T-helper 22 cell (primary cell): ENCODE results near the gene RFX3.

ENCODE experiments used
- DNase-seq: peaks from one replicate; pipeline ENCODE4 v3.0.0-alpha.2; 2020; ENCODE audit warnings: low read depth

RFX3 gene

DNA sequence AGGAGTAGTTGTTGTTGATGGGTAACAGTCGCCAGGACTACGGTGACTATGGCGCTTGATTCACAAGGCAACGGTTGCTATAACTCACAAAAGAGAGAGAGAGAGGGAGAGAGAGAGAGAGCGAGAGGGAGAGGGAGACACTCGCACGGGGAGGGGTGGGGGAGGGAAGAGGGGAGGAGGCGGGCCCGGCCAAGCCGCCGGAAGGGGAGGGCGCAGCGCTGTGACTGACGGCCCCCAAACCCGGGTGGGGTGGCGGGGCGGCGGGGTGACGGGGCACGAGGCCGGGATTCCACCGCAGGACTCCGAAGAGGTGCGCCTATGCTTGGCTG, at the start of gene RFX3:
RFX3 (minus strand) TSS at position 166 of the 329 bp plus-strand sequence. CDS start 130,413 bp downstream, outside the sequence.
- peak; percentile 92 for DNase-seq

GRCh38 chr9:3571500-3571899, 45.7 kb upstream of the RFX3 start:
- DNase-seq = no peak

DNA sequence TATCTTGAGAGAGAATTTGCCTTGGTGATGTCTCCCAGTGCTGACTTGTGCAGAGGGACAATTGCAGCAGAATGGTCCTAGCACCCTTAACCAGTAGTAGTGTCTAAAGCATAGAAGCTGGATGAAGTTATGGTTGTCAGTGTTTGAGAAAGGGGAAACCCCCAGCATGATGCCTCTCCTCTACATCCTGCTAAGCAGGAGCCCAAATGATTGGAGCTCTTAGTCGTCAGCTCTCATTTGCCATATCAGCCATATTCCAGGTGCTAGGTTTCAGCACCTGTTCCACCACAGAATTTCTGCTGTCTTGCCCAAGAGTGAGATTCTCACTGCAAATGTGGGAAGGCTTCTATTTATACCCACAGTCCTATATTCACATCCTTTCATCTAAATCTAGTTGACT, 43.7 kb upstream of the RFX3 start:
- DNase-seq = no peak

DNA sequence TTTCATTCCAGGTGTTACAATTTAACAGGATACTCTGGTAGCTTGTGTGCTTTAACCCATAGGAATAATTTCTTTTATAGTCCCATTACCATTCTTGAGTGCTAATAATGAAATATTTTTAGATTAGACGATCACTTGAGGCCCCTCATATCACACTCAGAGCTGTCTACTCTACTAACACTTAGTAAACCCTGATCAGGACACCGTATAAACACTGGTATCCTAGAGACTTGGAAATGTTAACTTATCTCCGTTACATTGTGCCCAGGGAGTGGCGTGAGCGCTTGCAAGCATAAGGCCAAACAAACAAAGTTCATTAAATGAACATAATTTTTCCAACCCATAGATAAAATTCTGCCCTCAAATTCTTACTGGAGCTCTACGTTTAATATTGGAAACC, 42.2 kb upstream of the RFX3 start:
- no peak for DNase-seq

DNA sequence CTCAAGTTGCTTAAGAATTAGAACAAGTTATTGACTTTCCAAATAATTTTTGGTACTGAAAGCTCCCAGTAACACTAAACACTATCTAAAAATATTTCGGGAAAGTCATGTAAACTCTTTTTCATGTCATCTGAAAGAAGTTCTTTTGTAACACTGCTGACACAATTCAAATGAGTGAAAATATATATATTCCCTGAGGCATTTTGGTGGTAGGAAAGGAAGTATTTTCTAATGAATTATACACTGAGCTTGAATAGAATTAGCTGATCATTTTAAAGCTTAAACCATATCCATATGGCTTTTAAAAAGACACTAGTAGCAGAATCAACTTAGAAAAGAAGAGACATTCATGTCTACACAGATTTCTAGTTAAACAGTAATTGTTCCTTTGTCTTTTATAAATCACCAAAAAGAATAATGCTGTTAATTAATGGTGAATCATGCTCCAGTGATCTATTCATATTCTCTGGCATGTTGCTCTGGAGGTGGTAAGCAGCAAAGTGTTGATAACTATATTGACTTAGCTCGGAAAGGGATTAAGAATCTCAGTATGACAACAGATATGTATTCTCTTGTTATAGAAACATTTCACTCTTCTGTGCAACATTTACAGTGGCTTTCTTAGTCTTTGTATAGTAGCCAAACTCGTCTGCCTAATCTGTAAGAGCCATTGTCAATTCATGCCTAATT, 27.4 kb upstream of the RFX3 start:
- no peak for DNase-seq

GRCh38 chr9:3549225-3549624, 23.4 kb upstream of the RFX3 start:
- DNase-seq = no peak

- DNase-seq = no peak
These were observed 22.8 kb upstream of the RFX3 start for GRCh38 chr9:3548648-3549047.

GRCh38 chr9:3541206-3541605, 15.4 kb upstream of the RFX3 start:
- DNase-seq = no peak

DNA sequence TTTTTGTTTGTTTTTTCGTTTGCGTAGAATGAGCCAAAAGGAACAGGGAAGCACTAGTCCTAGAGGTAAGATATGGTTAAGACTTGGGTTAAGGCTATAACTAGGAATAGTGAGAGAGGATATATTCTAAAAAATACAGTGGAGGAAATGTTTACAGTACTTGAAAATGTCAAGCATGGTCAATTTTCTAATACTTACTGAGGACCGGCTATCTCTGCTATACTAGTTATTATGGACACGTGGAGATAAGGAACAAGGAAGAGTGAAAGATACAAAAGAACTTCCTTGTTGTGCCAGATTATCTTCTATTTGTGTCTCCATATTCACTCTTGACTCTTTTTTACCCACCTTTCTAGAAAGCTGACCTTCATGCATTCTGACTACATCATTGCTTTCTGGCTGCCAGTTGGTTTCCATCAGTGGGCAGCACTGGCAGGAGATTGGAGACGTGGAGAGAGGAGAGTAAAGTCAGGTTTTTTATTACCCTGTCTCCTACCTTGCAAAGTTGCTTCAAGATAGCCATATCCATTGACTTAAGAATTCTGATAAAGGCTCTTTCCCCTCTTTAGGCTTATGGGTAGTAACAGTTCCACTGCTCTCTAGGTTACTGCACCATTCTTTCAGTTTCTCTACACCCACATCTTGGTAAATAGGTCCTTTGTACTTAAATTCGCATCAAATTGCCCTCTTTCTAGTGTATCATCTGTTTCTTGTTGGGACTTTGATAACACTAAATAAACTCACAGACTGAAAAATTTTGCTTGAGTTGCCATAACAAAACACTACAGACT, 9.0 kb upstream of the RFX3 start:
- no peak for DNase-seq

GRCh38 chr9:3532158-3532557, 6.4 kb upstream of the RFX3 start:
- no peak for DNase-seq

DNA sequence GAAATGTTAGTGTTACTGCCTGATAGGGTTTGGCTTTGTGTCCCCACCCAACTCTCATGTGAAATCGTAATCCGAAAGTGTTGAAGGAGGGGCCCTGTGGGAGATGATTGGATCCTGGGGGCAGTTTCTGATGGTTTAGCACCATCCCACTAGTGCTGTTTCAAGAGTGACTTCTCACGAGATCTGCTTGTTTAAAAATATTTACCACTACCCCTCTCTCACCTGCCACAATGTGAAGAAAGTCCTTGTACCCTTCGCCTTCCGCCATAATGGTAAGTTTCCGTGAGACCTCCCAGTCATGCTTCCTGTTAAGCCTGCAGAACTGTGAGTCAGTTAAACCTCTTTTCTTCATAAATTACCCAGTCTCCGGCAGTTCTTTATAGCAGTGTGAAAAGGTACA, 2.6 kb upstream of the RFX3 start:
- DNase-seq = peak; percentile 42

DNA sequence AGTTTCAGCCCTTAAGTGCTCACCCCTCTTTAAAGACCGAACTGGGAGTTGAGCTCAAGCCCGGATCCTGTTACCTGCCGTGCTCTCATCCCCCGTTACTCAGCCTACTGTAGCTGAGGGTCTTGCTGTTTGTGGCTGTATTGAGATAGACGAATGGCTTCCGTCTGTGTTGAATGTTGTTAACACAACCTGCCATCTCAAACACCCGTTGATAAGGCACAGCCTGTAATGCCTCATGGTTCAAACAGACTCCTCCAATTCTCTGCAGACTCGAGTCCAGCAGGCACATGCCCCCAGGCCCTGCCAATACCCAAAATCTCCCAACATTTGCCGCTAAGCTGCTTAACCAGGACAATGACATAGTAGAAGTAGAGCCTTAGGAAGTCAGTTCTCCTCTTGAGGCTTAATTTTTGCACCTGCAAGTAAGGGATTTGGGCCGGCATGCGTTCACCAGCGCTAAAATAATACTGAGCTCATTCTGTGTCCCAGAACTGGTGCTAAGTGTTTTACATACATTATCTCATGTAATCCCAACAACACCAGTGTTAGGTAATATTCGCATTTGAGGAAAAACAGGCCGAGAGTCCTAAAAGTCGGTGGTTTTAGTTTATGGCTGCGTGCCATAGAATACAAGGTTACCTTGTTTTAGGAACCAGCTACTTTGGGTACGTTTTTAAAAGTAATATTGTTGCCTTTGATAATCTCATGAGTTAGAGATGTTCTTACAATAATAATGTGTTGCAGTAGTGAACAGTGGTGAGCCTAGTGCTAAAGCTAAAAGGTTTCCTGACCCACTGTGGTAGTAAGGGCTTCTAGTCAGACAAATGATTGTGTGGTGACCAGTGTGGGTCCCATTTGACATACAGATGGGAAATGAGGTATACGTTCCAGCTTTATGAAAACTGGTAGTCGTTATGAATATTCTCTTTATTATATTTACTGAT, 1.5 kb upstream of the RFX3 start:
- DNase-seq = no peak

GRCh38 chr9:3526165-3526996, 580 bp upstream of the RFX3 start:
- peak; percentile 78 for DNase-seq

DNA sequence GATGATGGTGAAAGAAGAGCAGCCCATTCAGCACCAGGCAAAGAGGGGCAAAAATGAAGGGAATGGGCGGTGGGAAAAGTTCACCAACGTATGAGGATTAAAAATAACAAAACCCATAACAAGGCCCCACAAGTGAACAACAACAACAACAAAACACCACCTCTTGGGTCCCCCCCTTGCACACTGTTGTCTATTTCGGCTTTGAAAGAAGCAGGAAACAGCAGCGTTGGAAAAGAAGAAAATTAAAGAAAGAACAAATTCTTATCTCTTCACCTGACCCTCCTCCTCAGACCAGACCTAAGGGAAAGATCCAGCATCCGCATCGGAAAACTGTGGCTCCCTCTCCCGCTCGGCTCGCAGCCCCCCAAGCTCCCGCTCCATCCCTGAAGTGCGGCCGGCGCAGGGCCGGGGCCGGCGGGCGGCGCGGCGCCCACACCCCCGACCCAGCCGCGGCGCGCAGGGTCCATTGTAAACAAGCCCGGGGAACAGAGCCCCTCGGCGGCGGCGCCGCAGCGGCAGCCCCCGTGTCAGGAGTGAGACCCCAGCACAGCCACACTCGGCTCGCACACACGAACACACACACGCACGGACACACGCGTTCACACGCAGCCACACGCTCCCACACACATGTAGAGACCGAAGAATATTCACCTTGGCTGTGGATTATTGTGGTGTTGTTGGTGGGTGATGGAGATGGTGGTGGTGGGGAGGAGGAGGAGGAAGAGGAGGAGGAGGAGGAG, 535 bp downstream of the RFX3 start:
- no peak for DNase-seq

DNA sequence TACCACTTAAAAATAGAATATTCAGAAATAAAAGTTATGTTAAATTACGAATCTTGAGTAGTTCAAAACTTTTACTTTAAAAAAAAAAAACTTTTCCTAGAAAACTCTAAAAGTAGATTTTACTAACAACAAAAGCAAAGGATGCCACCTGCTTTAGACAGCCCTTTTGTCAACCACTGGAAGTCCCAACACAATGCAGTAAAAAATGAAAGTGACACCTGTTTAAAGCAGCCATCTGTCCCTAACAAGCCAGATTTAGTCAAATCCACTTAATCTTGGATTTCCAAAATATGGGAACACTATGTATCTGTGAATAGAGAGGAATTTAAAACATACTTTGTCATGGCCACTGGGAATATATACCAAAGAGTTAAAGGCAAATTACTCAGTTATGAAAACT, 3.8 kb downstream of the RFX3 start:
- no peak for DNase-seq

DNA sequence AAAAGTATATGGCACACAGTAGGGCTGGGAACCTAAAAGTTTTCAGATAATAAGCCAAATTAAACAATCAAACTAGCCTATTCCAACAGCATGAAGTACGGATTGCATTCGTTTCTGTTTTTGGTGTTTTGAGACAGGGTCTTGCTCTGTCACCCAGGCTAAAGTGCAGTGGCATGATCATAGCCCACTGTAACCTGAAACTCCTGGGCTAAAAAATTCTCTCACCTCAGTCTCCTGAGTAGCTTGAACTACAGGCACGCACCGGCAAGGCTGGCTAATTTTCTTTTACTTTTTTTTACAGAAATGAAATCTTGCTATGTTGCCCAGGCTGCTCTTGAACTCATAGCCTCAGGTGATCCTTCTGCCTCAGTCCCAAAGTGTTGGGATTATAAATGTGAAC, 5.2 kb downstream of the RFX3 start:
- DNase-seq = no peak

DNA sequence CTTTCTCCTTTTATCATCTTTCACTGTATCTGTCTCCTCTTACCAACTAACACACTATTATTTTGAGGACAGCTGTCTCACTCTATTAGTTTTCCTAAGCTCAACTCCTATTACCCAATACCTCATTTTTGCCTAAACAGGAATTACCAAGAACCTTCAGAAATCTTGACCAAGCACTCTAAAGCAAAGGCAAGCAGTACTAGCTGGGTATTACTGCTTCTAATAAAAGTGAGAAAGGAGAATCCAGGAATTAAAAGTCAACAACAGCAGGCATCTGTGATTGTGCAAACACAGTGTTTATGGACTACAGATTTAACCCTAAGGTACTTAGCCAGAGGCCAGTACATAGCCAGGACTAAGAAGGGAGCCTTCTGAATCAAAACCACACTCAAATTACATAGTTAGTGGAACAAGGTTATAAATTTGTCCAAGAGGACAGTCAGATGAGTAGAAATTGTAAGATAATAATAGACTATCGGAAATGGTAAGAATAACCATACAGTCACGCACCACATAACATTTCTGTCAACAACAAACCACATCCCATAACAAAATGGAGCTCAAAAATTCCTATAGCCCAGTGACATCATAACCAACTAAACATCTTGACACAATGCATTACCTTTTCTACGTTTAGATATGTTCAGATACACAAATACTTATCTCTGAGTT, 8.3 kb downstream of the RFX3 start:
- DNase-seq = no peak

DNA sequence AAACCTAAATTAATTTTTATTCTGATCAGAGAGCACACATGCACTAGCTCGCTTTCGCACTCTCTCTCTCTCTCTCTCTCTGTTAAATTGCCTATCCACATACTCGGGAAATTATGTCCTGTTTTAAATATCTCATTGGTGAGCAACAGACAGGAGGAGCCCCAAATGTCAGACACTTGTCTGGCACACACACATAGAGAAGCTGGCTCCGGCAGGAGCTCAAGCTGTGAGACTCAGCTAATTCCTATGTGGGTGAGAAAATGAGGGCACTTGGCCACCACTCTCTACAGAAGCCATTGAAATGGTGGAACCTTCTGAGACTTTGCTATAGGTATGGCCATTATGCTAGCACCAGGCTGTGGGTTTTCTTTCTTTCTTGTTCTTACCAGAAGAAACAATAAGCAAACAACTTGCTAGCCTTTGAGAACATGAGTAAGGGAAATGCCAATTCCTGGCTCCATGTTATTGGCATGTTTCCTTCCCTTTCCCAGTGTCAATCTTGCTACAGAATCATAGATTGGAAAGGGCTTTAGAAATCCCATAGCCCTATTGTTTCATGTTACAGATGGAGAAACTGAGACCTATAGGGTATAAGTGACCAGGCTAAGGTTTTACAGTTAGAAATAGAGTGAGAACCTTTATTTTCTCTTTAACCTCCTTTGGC, 9.0 kb downstream of the RFX3 start:
- no peak for DNase-seq

GRCh38 chr9:3515405-3515804, 10.4 kb downstream of the RFX3 start:
- DNase-seq = no peak

GRCh38 chr9:3514786-3515185, 11.0 kb downstream of the RFX3 start:
- no peak for DNase-seq
